M059J (cell line): ENCODE measurements around the gene DENND4B. TPM values are rescaled to one million over a fixed set of nuclear protein-coding genes. Genes with fewer than 3 reads are reported as not detected.

ENCODE experiments used
- DNase-seq: peaks from one replicate; pipeline ENCODE4 v3.0.0-alpha.2; 2012; ENCODE audit warnings: low read depth
- total RNA-seq: library from RNA; depleted of rRNA; stranded (reverse); fragments of >200 nt; shearing (Covaris generic); gene quantifications from 2 replicates; pipeline ENCODE4 v1.2.3, GENCODE V29; 2014

DENND4B gene
- total RNA-seq, 1 experiment from 2014 or later = 8.4 TPM

- peak; percentile 44 for DNase-seq
Measured at GRCh38 chr1:153945131-153945794, 1.3 kb downstream of the DENND4B start.

GRCh38 chr1:153944827-153945117 lies 1.7 kb downstream of the DENND4B start:
- no peak for DNase-seq

- DNase-seq = no peak
Measured at GRCh38 chr1:153944005-153944826, 2.3 kb downstream of the DENND4B start.

- no peak for DNase-seq
Measured at GRCh38 chr1:153942766-153943549, 3.6 kb downstream of the DENND4B start.

- DNase-seq = no peak
Measured at GRCh38 chr1:153941826-153942725, 4.4 kb downstream of the DENND4B start.

GRCh38 chr1:153940756-153941155 lies 5.8 kb downstream of the DENND4B start:
- DNase-seq = no peak

- no peak for DNase-seq
Measured at GRCh38 chr1:153939476-153939875, 7.0 kb downstream of the DENND4B start.

- no peak for DNase-seq
Measured at GRCh38 chr1:153938996-153939395, 7.5 kb downstream of the DENND4B start.

GRCh38 chr1:153937331-153937730 lies 9.2 kb downstream of the DENND4B start:
- no peak for DNase-seq

GRCh38 chr1:153936011-153936802 lies 10.3 kb downstream of the DENND4B start:
- DNase-seq = no peak

- DNase-seq = no peak
Measured at GRCh38 chr1:153934746-153935145, 11.8 kb downstream of the DENND4B start.

- DNase-seq = no peak
Measured at GRCh38 chr1:153933955-153934354, 12.6 kb downstream of the DENND4B start.

- no peak for DNase-seq
Measured at GRCh38 chr1:153933430-153933829, 13.1 kb downstream of the DENND4B start.

- no peak for DNase-seq
Measured at GRCh38 chr1:153932156-153933131, 14.1 kb downstream of the DENND4B start.

GRCh38 chr1:153929981-153930948 lies 16.3 kb downstream of the DENND4B start:
- DNase-seq = no peak

GRCh38 chr1:153929426-153929825 lies 17.1 kb downstream of the DENND4B start:
- no peak for DNase-seq

- peak; percentile 69 for DNase-seq
Measured at GRCh38 chr1:153928791-153929341, 17.7 kb downstream of the DENND4B start.

- DNase-seq = no peak
Measured at GRCh38 chr1:153928245-153928644, 18.3 kb downstream of the DENND4B start.
